ENCODE measurements around the gene CXXC5. TPM values are rescaled to one million over a fixed set of nuclear protein-coding genes. Genes with fewer than 3 reads are reported as not detected.

Gene CXXC5
- total and polyA plus RNA-seq, 2 of the 4 experiments (the other 2 are of a cell fraction), result 24.9 to 35.7 TPM

DNA sequence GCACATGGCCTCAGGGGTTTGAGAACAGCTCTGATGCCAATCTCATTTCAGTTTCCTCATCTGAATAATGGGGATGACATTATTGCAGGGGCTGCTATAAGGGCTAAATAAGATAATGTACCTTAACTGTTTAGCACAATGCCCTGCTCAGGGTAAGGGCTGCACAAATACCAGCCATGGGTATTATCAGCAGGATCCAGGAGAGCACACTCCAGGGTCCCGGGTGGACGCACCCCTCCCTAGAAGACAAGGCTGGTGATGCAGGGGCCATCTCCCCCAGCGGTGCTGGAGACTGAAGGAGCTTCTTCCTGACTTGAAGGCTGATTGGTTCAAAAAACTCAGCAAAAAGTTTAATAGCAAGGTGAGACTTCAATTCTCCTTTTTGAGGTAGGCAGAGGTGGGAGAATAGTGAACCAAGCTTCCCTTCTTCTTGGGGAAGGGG lies 2.7 kb upstream of the CXXC5 start (continued):
- TF ChIP-seq, protein P1, sequence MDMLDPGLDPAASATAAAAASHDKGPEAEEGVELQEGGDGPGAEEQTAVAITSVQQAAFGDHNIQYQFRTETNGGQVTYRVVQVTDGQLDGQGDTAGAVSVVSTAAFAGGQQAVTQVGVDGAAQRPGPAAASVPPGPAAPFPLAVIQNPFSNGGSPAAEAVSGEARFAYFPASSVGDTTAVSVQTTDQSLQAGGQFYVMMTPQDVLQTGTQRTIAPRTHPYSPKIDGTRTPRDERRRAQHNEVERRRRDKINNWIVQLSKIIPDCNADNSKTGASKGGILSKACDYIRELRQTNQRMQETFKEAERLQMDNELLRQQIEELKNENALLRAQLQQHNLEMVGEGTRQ (IDR thresholded peaks at IDR 0.05; ENCODE audit: low read depth, low read length), result no peak
- no peak for TF ChIP-seq BHLHE40 (IDR thresholded peaks at IDR 0.05; ENCODE audit: low read depth, low read length)

DNA sequence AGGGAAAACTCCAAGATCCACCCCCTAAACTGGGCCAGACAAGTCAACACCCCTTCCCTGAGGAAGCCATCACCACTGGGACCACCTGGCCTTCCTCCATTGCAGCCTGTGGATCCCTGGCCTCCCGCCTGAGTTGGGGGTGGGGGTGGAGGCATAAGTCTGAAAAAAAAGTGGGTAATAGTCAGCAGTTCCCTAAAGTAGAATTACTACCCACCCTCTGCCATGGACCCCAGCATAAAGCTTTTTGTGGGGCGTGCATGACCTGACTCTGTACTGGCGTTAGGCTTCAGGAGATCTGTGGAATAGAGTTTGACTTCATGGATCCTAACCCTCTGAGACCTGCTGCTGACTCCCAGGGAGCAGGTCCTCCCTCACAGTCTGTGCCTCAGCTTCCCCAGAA lies 2.0 kb upstream of the CXXC5 start:
- Histone ChIP-seq H3K79me1 (ENCODE audit: low read depth in 1 of 2, low read length in 2 of 2) (peaks cover 9 to 15% of the 10 kb centered on the region in 2 experiments; a peak in 3 of 4 replicates), H2AFZ (replicated peaks; ENCODE audit: low read length, poor library complexity) (no peak overlapping the region), H3K9me3 (ENCODE audit: control insufficient read depth, insufficient read depth, low read length) (no peaks in the 10 kb centered on the region), H2BK5ac (ENCODE audit: low read depth, low read length, poor library complexity, severe bottlenecking) (no peak overlapping the region), H3K56ac (ENCODE audit: extremely low read depth, insufficient read depth, low read length) (no peak overlapping the region), H3K9me1 (ENCODE audit: insufficient read depth, low read length) (peaks cover 4% of the 10 kb centered on the region; the same call in 1 of the 2 replicates), H3K36me3 (ENCODE audit: control insufficient read depth, insufficient read depth, low read length) (no peaks in the 10 kb centered on the region), H3K23ac (ENCODE audit: low read depth, low read length) (no peak overlapping the region), H4K20me1 (ENCODE audit: insufficient read depth, low read length) (peaks cover 6% of the 10 kb centered on the region; the same call in 1 of the 2 replicates), H4K8ac (ENCODE audit: low read depth in 2 of 2, low read length in 2 of 2) (no peak overlapping the region), H3K4me3 (ENCODE audit: insufficient read depth, low read depth, low read length) (no peak overlapping the region), H4K5ac (ENCODE audit: low read depth, low read length) (no peak overlapping the region), H2BK15ac (ENCODE audit: low read depth, low read length) (no peak overlapping the region), H3K18ac (ENCODE audit: low read depth, low read length) (no peak overlapping the region), H2AK5ac (ENCODE audit: low read depth, low read length) (no peak overlapping the region), H3K4me2 (ENCODE audit: low read depth, low read length) (no peak overlapping the region), H3K9ac (ENCODE audit: low read depth, low read length) (no peak overlapping the region), H2BK120ac (ENCODE audit: low read depth, low read length) (no peak overlapping the region), H3K14ac (replicated peaks; ENCODE audit: low read depth, low read length) (no peak overlapping the region), H3K27ac (ENCODE audit: insufficient read depth, low read length) (no peak overlapping the region), H2BK20ac (ENCODE audit: low read depth, low read length) (no peak overlapping the region), H3K27me3 (ENCODE audit: control insufficient read depth, insufficient read depth, low read length) (peaks cover 4% of the 10 kb centered on the region; the same call in 1 of the 2 replicates), H3K4me1 (ENCODE audit: control insufficient read depth, insufficient read depth, low read length) (peaks cover 6% of the 10 kb centered on the region), H2AK9ac (replicated peaks; ENCODE audit: low read depth, low read length, poor library complexity) (no peak overlapping the region), H4K91ac (ENCODE audit: insufficient read depth, low read depth, low read length) (no peak overlapping the region), H3K4ac (ENCODE audit: low read depth, low read length) (no peak overlapping the region; the same call in 1 of the 2 replicates)
- POLR2A ChIA-PET (ENCODE audit: unreplicated experiment), result no interaction called here
- ATAC-seq (ENCODE audit: low read depth) (no peak), DNase-seq (no peak)
- in situ Hi-C loops (cut with MboI; ENCODE audit: low sequenced_read_pairs), result loop anchor here (25.0 kb wide), 1 partner anchor 466 kb away; the partner anchor contains the start of gene PURA
- no TSS peak for BruUV-seq (replicated peaks)
- CTCF ChIA-PET, result no interaction called here
- dilution Hi-C loops (cut with HindIII; ENCODE audit: low sequenced_read_pairs, unreplicated experiment), result loop anchor here (25.0 kb wide), 1 partner anchor 116 kb away; no protein-coding TSS in a partner anchor
- no CpG with 5 or more reads among the region's 3 CpGs for WGBS, 2 experiments (ENCODE audit: extremely low coverage in 2 of 2, insufficient read length in 1 of 2)
- intact Hi-C loops (cut with micrococcal nuclease), result no loop called here
- TF ChIP-seq SMC3 (IDR thresholded peaks at IDR 0.05; ENCODE audit: low read depth, low read length) (no peak), BHLHE40 (IDR thresholded peaks at IDR 0.05; ENCODE audit: low read depth, low read length) (no peak), FOS (IDR thresholded peaks at IDR 0.05; ENCODE audit: low read depth, low read length) (no peak), POLR2A (IDR thresholded peaks at IDR 0.05; ENCODE audit: low read depth, low read length) (no peak), MXI1 (IDR thresholded peaks at IDR 0.05; ENCODE audit: borderline replicate concordance, low read depth, low read length) (no peak), MAFK (IDR thresholded peaks at IDR 0.05; ENCODE audit: low read depth, low read length) (no peak), CEBPB (IDR thresholded peaks at IDR 0.05; ENCODE audit: low read depth, low read length) (no peak), MAZ (IDR thresholded peaks at IDR 0.05; ENCODE audit: borderline replicate concordance, low read depth, low read length) (no peak), NFE2L2 (IDR thresholded peaks at IDR 0.05; ENCODE audit: low read depth, low read length) (no peak)
- TF ChIP-seq, protein P1 (IDR thresholded peaks at IDR 0.05; ENCODE audit: low read depth, low read length), result no peak
- TF ChIP-seq, protein P2, sequence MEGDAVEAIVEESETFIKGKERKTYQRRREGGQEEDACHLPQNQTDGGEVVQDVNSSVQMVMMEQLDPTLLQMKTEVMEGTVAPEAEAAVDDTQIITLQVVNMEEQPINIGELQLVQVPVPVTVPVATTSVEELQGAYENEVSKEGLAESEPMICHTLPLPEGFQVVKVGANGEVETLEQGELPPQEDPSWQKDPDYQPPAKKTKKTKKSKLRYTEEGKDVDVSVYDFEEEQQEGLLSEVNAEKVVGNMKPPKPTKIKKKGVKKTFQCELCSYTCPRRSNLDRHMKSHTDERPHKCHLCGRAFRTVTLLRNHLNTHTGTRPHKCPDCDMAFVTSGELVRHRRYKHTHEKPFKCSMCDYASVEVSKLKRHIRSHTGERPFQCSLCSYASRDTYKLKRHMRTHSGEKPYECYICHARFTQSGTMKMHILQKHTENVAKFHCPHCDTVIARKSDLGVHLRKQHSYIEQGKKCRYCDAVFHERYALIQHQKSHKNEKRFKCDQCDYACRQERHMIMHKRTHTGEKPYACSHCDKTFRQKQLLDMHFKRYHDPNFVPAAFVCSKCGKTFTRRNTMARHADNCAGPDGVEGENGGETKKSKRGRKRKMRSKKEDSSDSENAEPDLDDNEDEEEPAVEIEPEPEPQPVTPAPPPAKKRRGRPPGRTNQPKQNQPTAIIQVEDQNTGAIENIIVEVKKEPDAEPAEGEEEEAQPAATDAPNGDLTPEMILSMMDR (conservative IDR thresholded peaks at IDR 0.05; ENCODE audit: low read depth, low read length), result no peak
- TF ChIP-seq, protein P3, sequence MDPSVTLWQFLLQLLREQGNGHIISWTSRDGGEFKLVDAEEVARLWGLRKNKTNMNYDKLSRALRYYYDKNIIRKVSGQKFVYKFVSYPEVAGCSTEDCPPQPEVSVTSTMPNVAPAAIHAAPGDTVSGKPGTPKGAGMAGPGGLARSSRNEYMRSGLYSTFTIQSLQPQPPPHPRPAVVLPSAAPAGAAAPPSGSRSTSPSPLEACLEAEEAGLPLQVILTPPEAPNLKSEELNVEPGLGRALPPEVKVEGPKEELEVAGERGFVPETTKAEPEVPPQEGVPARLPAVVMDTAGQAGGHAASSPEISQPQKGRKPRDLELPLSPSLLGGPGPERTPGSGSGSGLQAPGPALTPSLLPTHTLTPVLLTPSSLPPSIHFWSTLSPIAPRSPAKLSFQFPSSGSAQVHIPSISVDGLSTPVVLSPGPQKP (IDR thresholded peaks at IDR 0.05; ENCODE audit: borderline replicate concordance, low read depth, low read length), result no peak

Data from IMR-90 (cell line).